HK-2 (cell line): Measurements from ENCODE around the gene TYW3.
"Not testable (repeated sequence)": the region's sequence is repeated elsewhere in the genome, so short reads cannot be mapped to it uniquely, and the experiment has no call there.

ENCODE experiments used
- DNase-seq: peaks from one replicate; pipeline ENCODE4 v3.0.0-alpha.2; 2018; ENCODE audit not compliant: unreplicated experiment

Gene TYW3

DNA sequence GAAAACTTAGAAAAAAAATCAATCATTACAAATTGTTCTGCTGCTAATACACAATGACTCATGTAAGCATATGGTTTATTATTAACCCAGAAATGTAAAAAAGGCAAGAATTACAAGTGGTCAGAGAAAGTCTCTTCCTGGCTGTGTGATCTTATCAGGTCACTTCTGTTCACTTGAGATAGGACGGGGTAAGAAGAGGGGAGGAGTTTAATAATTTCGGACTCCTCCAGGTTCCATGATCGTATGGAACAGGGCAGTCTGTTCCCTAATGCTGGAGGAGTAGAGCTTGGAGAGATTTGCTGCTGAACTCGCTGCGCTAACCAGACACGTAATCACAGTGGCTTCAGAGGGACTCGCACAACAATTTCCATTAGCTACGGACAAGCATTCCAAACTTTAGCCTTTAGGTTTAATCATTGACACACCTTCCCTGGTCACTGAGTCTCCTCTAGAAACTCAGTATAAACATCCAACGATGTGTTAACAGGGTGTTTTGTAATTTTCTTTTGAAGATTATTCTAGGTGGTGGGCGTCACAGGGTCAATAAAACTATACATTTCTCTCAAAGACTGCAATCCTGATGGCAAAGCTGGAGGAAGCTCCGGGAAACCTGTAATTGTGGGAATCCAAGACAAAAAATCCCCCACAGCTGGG lies 1.4 kb upstream of the TYW3 start:
- DNase-seq: peak; percentile 68

DNA sequence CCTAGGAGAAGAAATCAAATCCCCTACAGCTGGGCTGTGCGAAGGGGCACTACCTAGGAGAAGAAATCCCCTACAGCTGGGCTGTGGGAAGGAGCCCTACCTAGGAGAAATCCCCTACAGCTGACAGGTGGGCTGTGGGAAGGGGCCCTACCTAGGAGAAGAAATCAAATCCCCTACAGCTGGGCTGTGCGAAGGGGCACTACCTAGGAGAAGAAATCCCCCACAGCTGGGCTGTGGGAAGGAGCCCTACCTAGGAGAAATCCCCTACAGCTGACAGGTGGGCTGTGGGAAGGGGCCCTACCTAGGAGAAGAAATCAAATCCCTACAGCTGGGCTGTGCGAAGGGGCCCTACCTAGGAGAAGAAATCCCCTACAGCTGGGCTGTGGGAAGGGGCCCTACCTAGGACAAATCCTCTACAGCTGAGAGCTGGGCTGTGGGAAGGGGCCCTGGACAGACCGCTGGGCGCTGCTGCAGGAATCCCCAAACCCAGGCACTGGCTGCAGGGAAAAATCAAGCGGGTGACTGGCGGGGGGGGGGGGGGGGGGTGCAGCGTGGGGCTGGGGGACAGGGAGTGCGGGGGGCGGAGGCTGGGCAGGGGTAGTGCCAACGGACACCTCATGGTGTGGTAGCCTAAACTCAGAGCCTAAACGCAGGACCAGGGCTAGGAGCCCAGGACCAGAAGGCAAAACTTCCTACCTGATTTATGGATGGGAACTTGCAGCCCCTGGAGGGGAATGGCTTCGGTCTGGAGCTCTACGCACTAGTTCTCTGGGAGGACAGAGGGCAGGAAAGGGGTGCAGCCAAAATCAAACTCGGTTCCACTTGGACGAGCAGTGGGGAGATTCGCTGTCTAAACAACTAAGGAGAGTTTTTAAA lies 643 bp upstream of the TYW3 start:
- DNase-seq: not testable (repeated sequence)

DNA sequence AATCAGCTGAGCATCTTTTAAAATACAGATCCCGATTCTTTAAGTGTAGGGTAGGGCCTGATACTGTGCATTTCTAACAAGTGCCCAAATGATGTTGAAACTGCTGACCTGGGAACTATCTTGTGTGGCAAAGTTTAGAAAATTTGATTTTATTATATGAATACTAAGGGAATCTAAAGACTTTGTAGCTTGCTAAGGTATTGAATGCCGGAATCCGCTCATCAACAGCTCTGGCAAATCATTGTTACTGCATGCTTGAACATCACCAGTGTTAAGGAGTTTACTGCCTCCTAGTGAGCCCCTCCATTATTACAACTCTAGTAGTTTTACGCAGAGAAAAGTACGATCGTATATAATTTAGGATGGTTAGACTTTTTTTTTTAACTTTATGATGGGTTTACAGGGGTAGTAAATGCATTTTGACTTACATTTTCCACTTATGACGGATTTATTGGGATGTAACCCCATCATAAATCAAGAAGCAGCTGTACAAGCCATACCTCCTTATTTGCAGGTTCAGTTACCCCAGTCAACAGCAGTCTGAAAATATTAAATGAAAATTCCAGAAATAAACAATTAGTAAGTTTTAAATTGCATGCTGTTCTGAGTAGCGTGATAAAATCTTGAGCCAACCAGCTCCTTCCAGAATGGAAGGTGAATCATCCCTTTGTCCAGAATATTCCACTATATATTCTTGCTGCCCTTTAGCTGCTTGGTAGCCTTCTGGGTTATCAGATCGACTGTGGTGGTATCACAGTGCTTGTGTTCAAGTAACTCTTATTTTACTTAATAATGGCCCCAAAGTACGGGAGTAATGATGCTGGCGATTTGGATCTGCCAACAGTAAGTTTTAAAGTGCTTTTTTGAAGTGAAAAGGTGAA lies 892 bp downstream of the TYW3 start:
- peak; percentile 15 for DNase-seq

DNA sequence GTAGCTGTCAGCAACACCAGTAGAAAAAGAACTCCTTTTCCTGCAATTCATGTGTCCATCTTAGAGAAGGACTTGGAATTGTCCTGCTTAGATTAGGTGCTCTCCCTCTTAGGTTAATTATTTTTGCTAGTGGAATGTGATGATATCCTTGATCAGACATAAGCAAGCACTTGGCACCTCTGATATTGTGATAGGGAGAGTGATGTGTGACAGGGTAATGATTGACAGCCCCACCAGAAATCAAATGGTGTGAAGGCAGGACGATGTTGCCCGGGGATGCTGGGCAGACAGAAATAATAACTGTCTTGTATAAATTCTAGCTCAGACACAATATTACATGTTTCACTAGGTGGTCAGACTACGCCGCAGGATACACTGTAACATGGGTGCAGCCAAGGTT lies 4.4 kb downstream of the TYW3 start:
- DNase-seq: no peak

DNA sequence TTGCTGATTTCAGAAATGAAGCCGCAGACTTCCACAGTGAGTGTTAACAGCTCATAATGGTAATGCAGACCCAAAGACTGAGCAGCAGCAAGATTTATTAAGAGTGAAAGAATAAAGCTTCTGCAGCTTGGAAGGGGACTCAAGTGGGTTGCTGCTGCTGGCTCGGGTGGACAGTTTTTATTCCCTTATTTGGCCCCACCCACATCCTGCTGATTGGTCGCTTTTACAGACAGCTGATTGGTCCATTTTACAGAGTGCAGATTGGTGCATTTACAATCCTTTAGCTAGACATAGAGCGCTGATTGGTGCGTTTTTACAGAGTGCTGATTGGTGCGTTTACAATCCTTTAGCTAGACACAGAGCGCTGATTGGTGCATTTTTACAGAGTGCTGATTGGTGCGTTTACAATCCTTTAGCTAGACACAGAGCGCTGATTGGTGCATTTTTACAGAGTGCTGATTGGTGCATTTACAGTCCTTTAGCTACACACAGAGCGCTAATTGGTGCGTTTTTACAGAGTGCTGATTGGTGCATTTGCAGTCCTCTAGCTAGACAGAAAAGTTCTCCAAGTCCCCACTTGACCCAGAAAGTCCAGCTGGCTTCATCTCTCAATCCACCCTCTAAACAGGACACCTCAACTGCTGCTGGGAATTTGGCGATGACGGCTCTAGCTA lies 7.5 kb downstream of the TYW3 start:
- not testable (repeated sequence) for DNase-seq

DNA sequence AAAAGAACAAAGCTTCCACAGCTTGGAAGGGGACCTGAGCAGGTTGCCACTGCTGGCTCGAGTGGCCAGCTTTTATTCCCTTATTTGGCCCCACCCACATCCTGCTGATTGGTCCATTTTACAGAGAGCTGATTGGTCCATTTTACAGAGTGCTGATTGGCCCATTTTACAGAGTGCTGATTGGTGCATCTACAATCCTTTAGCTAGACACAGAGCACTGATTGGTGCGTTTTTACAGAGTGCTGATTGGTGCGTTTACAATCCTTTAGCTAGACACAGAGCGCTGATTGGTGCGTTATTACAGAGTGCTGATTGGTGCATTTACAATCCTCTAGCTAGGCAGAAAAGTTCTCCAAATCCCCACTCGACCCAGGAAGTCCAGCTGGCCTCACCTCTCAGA lies 12.3 kb downstream of the TYW3 start:
- not testable (repeated sequence) for DNase-seq

DNA sequence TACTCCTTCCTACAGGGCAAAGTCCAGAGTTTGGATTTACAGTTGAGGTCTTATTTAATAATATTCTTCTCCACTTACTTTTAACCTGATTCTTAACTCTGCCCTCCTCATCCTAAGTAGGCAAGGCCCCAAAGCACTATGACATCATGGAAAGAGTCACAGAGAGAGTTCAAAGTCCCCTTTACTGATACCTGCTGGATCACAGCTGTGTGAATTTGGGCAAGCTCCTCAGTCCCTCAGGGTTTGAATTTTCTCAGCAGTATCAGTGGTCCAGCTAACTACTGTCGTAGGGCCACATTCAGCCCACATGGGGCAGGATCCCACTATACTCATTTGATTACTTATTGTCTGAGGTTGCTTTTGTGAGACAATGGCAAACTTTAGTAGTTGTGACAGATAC lies 16.0 kb downstream of the TYW3 start:
- DNase-seq: no peak

DNA sequence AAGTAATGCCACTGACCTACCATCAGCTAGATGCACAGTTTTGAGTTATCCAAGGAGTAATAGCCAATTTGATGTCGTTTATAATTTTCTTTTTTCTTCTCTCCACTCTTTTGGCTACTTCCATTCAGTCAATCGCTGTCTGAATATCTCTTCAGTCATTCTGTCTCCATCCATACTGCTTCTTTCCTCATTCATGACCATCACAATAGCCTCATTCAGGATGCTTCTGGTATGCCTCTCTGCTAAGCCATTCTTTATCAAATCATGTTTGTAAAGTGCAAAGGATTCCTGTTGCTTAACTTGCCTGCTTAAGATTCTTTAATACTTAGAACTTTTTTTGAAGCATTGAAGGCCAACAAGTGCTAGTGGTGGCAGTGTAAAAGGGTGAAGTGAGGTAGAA lies 20.2 kb downstream of the TYW3 start:
- DNase-seq: no peak

DNA sequence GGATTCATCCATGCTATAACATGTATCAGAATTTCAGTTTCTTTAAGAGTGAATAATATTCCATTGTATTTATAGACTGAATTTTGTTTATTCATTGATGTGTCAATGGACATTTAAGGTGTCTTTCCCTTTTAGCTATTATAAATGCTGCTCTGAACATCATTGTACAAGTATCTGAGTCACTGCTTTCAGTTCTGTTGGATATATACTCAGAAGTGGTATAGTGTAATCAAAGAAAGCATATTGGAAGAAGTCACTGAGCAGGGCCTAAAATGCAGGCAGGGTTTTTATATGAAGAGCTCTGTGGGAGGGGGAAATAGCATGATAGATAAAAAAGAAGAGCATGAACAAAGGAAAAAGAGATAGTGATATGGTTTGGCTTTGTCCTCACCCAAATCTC lies 22.5 kb downstream of the TYW3 start:
- DNase-seq: no peak

DNA sequence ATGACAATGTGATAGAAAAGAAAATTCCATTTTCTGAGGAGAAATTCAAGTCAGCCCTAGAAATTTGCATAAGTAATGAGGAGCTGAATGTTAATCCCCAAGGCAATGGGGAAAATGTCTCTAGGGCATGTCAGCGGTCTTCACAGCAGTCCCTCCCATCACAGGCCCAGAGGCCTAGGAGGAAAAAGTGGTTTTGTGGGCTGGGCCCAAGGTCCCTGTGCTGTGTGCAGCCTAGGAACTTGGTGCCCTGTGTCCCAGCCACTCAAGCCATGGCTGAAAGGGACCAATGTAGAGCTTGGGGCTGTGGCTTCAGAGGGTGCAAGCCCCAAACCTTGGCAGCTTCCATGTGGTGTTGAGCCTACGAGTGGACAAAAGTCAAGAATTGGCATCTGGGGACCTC lies 23.7 kb downstream of the TYW3 start:
- not testable (repeated sequence) for DNase-seq

DNA sequence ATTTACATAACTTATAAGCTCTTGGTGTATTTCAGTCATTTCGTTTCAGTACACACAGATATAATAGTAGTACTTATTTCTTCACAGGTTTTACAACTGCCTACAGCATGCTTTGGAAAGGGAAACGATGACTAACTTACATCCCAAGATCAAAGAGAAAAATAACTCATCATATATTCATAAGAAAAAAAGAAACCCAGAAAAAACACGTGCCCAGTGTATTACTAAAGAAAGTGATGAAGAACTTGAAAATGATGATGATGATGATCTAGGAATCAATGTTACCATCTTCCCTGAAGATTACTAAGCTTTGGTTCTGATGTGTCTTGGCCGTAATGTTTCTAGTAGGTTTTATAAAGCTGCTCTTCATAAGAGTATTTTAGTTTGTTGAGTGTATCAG lies 30.9 kb downstream of the TYW3 start:
- no peak for DNase-seq

DNA sequence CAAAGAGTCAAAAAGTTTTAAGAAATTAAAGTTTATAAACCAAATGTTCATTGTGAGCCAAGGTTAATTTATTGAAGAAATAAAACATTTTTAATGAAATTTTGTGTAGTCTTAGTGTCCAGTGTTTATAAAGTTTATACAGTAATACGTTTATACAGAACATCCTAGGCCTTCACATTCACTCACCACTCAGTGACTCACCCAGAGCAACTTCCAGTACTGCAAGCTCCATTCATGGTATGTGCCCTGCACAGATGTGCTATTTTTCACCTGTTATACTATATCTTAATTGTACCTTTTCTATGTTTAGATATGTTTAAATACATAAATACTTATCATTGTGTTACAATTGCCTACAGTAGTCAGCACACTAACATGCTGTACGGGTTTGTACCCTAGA lies 33.6 kb downstream of the TYW3 start:
- no peak for DNase-seq

DNA sequence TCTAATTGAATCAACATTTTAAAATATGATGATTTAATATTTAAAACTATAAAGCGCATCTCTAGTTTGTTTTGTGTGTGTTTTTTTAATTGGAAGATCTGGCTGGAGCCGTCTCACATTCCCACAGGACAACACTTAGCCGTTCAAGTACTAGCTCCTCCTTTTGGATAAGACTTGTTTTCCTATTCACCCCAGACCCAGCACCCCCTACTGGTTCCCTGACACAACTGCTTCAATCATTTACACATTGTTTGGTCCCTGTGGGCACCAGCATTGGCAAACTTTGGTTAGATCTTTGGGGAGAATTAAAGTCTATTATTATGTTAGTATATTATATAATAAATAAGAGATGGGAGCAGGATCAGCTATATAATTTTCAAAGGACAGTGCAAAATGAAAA lies 34.5 kb downstream of the TYW3 start:
- no peak for DNase-seq

DNA sequence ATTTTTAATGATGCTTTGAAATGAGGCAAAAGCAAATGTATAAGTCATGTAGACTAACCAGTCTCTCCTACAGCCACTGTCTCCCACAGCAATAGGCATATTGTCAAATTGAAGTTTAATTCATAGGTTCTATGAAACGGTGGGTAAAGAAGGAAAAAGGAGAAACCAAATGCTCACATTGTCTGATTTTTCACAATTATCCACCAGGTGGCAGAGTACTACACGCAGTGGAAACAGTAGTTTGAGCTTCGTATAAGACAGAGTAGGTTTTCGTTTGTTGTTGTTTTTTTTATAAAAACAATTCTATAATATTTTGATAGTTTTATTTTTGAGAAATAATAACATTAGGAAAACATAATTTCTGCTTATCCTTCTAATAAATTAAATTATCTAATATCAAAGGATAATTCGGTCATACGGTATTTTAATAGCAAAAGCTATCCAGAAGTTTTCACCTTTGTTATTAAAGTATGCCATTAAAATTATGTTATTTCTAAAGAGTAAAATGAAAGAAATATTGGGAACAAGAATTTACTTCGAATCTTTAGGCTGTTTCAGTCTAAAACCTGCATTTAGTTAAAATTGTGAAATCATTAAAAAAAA lies 39.1 kb downstream of the TYW3 start:
- DNase-seq: no peak

DNA sequence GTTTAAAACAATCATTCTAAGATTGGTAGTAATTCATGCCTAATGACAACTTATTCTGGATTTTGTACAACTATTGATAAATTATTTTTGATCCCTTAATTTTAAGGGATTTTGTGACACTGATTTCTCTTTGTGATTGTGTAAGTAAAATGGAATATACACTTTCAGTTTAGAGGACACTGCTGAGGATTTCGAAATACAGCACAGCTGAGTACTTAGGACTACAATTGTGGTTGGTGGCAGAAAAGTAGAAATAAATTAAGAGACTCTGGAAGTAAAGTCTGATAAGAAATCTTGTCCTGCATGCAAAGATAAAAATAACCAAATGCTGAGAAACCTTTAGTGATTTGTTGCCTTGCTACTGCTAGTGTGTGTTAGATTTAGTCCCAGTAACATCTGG lies 40.0 kb downstream of the TYW3 start:
- no peak for DNase-seq

DNA sequence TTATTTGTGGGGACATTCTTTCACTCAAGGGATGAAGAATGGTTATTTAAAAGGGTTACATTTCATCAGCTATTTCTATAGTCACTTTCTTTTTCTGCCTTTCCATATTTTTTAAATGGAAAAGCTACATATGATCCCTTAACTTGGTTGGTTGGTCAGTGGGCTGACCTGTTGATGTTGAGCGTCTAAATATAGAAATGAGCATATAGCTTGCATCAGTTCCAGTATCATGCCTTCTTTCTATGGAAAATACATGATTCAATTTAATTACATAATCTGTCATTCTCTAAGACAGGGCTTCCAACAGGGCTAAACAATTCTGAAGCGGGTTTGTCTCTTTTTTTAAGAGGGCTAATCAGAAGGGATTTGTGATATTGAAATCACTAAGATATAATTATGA lies 40.6 kb downstream of the TYW3 start:
- DNase-seq: no peak

DNA sequence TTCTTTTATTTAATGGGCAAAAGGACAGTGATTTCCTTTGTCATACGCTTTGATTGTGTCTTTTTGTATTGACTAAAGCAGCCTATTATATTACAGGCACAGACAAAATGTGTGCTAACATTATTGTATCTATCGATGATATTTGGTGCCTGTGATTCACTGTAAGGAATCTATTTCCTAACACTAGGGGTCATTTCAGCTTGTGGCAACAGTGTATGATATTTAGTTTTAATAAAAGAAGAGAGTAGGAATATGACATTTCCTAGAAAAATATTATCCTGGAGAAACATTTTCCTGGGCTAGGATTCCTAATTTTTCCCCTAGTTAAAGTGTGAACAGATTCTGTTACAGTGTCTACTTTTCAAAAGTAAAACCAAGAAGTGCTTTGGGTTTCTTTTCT lies 42.8 kb downstream of the TYW3 start:
- DNase-seq: no peak

DNA sequence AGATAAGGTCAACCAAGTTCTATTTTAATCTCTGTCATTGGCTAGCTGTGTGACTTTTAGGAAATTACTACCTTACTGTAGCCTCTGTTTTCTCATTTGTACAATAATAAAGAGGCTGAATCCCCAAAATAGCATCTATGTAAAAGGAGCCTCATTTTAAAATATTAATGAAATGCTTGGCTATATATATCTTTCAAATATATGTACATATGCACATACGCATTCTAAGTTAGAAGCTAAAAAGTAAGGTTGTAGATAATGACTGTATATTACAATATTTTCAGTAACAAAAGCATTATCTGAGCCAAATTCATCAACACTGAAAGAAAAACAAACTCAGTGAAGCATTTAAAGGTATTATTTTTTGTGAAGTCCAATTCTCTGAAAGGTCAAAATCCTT lies 44.6 kb downstream of the TYW3 start:
- no peak for DNase-seq

DNA sequence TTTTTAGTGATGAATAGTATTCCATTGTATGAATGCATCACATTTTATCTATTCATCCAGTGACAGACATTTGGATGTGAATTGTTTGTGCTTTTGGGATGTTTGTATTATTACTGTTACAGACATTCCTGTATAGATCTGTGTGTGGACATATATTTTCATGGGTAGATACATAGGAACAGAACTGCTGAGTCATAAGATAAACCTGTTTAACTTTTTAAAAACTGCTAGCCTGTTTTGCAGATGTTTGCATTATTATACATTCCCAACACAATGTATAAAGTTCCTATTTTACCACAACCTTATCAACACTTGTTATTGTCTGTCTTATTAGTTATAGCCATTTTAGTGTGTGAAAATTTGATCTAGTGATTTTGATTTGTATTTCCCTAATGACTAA lies 46.8 kb downstream of the TYW3 start:
- DNase-seq: no peak

DNA sequence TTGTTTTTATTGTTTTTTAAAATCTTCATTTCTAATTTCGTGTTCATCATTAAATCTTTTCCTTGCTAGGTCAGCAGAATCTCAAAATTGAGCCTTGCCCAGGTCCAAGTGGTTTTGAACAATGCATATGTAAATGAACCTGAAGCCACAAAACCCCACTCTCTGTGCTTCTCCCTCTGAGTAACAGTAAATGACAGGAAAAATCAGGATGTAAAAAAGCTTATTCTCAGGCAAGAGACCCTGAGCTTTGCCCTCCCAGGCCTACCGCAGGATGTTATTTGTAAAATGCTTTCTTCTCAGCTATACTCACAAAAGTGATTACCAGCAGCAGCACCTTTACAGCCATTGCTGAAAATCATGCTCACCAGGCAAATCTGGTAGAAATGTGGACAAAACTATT lies 47.6 kb downstream of the TYW3 start:
- DNase-seq: no peak

DNA sequence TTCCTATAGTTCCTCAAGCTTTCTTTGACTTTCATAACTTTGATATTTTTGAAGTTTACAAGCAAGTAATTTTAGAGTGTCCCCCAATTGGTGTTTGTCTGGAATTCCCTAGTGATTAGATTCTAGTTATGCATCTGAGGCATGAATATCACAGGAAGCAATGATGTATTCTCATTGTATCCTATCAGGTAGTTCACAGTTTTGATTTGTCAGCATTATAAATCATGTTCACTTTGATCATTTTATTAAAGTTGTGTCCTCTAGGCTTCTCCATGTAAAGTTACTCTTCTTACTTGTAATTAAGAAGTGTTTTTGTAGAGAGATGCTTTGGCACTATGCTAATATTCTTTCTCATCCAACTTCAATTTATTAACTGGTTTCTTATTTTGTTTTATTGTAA lies 53.0 kb downstream of the TYW3 start:
- DNase-seq: no peak

DNA sequence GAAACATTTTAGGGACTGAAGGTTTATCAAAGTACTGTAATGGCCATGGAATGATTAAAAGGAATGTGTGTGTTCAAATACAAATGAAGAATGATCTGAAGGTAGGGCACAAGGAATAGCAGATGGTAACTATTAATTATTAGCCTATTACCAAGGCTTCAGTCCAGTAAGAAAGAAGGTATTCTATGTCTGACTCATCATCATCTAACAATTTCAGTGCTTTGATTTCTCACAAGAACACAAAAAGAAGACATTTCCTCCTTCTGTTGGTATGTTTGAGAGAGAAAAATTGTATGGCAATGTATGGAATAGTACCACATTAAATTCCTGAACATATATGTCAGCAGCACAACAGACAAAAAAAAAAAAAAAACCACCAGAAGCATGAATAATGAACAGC lies 57.5 kb downstream of the TYW3 start:
- no peak for DNase-seq
